DOHH2 (cell line): ENCODE measurements around the gene HS2ST1.

ENCODE experiments used
- EZH2phosphoT487 ChIP-seq: fragments of 200-600 bp; sonication (generic); IDR thresholded peaks from 2 replicates; pipeline ENCODE4 v1.6.1; 2017; ENCODE audit warnings: borderline replicate concordance, mild to moderate bottlenecking, antibody characterized with exemption, low read length, moderate library complexity, mixed read lengths
- TF ChIP-seq, protein P1 (sequence below): fragments of 200-600 bp; sonication (generic); IDR thresholded peaks from one replicate; pipeline ENCODE4 v1.5.1; 2014; ENCODE audit warnings: antibody characterized with exemption, mild to moderate bottlenecking, low read depth, low read length; ENCODE audit not compliant: poor library complexity, severe bottlenecking

DNA sequence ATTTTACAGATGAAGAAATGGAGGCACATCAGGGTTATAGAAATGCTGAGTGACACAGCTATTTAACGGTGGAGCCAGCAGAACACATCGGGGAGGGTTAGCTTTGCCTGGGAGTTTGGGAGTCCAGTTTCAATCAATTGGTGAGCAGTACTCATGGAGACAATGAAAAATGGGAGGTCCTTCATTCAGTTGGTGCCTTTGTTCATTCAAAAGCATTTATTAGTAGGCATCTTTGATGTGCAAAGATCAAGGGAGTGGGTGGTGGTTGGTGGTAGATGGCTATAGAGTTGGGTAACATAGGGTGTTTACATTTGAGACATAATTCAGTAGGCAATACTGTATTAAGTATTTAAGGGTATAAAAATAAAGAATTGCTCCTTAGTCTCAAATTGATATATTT, 230.5 kb downstream of the HS2ST1 start:
- TF ChIP-seq, protein P1, sequence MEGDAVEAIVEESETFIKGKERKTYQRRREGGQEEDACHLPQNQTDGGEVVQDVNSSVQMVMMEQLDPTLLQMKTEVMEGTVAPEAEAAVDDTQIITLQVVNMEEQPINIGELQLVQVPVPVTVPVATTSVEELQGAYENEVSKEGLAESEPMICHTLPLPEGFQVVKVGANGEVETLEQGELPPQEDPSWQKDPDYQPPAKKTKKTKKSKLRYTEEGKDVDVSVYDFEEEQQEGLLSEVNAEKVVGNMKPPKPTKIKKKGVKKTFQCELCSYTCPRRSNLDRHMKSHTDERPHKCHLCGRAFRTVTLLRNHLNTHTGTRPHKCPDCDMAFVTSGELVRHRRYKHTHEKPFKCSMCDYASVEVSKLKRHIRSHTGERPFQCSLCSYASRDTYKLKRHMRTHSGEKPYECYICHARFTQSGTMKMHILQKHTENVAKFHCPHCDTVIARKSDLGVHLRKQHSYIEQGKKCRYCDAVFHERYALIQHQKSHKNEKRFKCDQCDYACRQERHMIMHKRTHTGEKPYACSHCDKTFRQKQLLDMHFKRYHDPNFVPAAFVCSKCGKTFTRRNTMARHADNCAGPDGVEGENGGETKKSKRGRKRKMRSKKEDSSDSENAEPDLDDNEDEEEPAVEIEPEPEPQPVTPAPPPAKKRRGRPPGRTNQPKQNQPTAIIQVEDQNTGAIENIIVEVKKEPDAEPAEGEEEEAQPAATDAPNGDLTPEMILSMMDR: no peak
- no peak for TF ChIP-seq EZH2phosphoT487
